Stimulated activated naive CD4-positive, alpha-beta T cell treated with Interleukin-2 at 50 U/mL for 16 hours (primary cell): Measurements from ENCODE around the gene UQCRFS1.

Experiments used
- DNase-seq: peaks from one replicate; lab custom pipeline; 2025; lab: John Stamatoyannopoulos, UW

Gene UQCRFS1

GRCh38 chr19:29155683-29156082 is 57.3 kb downstream of the UQCRFS1 start:
- no peak for DNase-seq
